HepG2 (cell line): Measurements from ENCODE around the gene USH2A.

Experiments used
- BCL6 ChIP-seq: IDR thresholded peaks from 2 replicates; pipeline ENCODE4 v1.6.1; 2016; ENCODE audit warnings: missing genetic modification reagents, missing compliant biosample characterization
- HOXA7 ChIP-seq: sonication (generic); formaldehyde crosslinking; IDR thresholded peaks from 2 replicates; pipeline ENCODE4 v1.8.1; 2022; ENCODE audit warnings: mild to moderate bottlenecking, missing genetic modification reagents, moderate library complexity
- ISL2 ChIP-seq: sonication (generic); formaldehyde crosslinking; IDR thresholded peaks from 2 replicates; pipeline ENCODE4 v1.5.0; 2020; ENCODE audit warnings: missing genetic modification reagents
- NCOR1 ChIP-seq: fragments of 200-600 bp; sonication (generic); IDR thresholded peaks from 2 replicates; pipeline ENCODE4 v1.7.0; 2017; ENCODE audit warnings: antibody characterized with exemption, low read length, borderline replicate concordance
- POLR2AphosphoS5 ChIP-seq: IDR thresholded peaks from 2 replicates; pipeline ENCODE4 v1.6.1; 2012; ENCODE audit warnings: low read depth, low read length
- SRSF4 ChIP-seq: fragments of 200-400 bp; formaldehyde crosslinking; IDR thresholded peaks from one replicate; pipeline ENCODE4 v1.6.1; 2018; ENCODE audit warnings: mild to moderate bottlenecking, low read depth, low read length, moderate library complexity; ENCODE audit not compliant: poor library complexity, severe bottlenecking
- ZBTB7A ChIP-seq: sonication (generic); formaldehyde crosslinking; IDR thresholded peaks from 2 replicates; pipeline ENCODE4 v1.8.0; 2022; ENCODE audit warnings: mild to moderate bottlenecking, missing genetic modification reagents
- ZNF138 ChIP-seq: sonication (generic); formaldehyde crosslinking; IDR thresholded peaks from 2 replicates; pipeline ENCODE4 v1.5.0; 2020; ENCODE audit warnings: mild to moderate bottlenecking, low read depth, missing genetic modification reagents
- TF ChIP-seq, protein P1 (sequence below): sonication (generic); formaldehyde crosslinking; conservative IDR thresholded peaks from 2 replicates; pipeline ENCODE4 v1.4.0; 2020; ENCODE audit warnings: missing genetic modification reagents
- TF ChIP-seq, protein P2 (sequence below), 2 experiments: IDR thresholded peaks; 2 replicates each; pipeline ENCODE4 v1.6.1; 2011 to 2012; ENCODE audit warnings: low read length in 2 of 2, borderline replicate concordance in 1 of 2, low read depth in 1 of 2, mild to moderate bottlenecking in 1 of 2, moderate library complexity in 1 of 2
- TF ChIP-seq, protein P3 (sequence below): sonication (generic); formaldehyde crosslinking; IDR thresholded peaks from 2 replicates; pipeline ENCODE4 v1.5.0; 2020; ENCODE audit warnings: mild to moderate bottlenecking, missing genetic modification reagents, moderate library complexity

DNA sequence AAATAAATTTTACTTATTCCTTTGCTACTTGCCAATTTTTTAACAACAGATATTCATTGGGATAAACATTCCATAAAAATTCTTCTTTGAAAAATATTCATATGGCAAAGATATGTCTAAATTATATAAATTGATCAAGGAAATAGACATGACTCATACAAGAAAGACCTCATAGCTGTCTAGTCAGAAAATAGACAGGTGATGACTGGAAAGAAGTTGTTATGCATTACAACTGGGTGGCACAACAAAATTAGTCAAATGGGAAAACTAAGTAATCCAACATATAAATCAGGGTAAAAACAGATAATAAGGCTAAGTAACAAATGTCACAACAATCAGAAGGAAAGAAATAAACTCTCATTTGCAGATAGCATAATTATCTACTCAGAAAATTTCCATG, 92.0 kb downstream of the USH2A start:
- TF ChIP-seq, protein P1, sequence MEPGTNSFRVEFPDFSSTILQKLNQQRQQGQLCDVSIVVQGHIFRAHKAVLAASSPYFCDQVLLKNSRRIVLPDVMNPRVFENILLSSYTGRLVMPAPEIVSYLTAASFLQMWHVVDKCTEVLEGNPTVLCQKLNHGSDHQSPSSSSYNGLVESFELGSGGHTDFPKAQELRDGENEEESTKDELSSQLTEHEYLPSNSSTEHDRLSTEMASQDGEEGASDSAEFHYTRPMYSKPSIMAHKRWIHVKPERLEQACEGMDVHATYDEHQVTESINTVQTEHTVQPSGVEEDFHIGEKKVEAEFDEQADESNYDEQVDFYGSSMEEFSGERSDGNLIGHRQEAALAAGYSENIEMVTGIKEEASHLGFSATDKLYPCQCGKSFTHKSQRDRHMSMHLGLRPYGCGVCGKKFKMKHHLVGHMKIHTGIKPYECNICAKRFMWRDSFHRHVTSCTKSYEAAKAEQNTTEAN (CRISPR knock-in tag), result no peak
- TF ChIP-seq, protein P2, sequence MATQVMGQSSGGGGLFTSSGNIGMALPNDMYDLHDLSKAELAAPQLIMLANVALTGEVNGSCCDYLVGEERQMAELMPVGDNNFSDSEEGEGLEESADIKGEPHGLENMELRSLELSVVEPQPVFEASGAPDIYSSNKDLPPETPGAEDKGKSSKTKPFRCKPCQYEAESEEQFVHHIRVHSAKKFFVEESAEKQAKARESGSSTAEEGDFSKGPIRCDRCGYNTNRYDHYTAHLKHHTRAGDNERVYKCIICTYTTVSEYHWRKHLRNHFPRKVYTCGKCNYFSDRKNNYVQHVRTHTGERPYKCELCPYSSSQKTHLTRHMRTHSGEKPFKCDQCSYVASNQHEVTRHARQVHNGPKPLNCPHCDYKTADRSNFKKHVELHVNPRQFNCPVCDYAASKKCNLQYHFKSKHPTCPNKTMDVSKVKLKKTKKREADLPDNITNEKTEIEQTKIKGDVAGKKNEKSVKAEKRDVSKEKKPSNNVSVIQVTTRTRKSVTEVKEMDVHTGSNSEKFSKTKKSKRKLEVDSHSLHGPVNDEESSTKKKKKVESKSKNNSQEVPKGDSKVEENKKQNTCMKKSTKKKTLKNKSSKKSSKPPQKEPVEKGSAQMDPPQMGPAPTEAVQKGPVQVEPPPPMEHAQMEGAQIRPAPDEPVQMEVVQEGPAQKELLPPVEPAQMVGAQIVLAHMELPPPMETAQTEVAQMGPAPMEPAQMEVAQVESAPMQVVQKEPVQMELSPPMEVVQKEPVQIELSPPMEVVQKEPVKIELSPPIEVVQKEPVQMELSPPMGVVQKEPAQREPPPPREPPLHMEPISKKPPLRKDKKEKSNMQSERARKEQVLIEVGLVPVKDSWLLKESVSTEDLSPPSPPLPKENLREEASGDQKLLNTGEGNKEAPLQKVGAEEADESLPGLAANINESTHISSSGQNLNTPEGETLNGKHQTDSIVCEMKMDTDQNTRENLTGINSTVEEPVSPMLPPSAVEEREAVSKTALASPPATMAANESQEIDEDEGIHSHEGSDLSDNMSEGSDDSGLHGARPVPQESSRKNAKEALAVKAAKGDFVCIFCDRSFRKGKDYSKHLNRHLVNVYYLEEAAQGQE (IDR thresholded peaks at IDR 0.05; ENCODE audit: borderline replicate concordance in 1 of 2, low read depth in 1 of 2, low read length in 2 of 2), result no peak
- no peak for TF ChIP-seq SRSF4
- TF ChIP-seq ZNF138 (CRISPR knock-in tag), result no peak
- TF ChIP-seq, protein P3, sequence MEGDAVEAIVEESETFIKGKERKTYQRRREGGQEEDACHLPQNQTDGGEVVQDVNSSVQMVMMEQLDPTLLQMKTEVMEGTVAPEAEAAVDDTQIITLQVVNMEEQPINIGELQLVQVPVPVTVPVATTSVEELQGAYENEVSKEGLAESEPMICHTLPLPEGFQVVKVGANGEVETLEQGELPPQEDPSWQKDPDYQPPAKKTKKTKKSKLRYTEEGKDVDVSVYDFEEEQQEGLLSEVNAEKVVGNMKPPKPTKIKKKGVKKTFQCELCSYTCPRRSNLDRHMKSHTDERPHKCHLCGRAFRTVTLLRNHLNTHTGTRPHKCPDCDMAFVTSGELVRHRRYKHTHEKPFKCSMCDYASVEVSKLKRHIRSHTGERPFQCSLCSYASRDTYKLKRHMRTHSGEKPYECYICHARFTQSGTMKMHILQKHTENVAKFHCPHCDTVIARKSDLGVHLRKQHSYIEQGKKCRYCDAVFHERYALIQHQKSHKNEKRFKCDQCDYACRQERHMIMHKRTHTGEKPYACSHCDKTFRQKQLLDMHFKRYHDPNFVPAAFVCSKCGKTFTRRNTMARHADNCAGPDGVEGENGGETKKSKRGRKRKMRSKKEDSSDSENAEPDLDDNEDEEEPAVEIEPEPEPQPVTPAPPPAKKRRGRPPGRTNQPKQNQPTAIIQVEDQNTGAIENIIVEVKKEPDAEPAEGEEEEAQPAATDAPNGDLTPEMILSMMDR, result no peak
- no peak for TF ChIP-seq POLR2AphosphoS5
- TF ChIP-seq HOXA7 (CRISPR knock-in tag), result no peak
- no peak for TF ChIP-seq NCOR1
- no peak for TF ChIP-seq ZBTB7A (CRISPR knock-in tag)
- no peak for TF ChIP-seq ISL2 (CRISPR knock-in tag)
- no peak for TF ChIP-seq BCL6 (CRISPR knock-in tag)
